H1 (cell line): ENCODE measurements around the gene IGF2R. TPM values are rescaled to one million over a fixed set of nuclear protein-coding genes. Genes with fewer than 3 reads are reported as not detected.

Source experiments
- CTCF ChIA-PET: fragments of 300-600 bp; sonication (Branson Sonifier 250); formaldehyde crosslinking; loops from one replicate; lab custom pipeline; 2021; ENCODE audit not compliant: partially characterized antibody; lab: Charles Lee
- POLR2A ChIA-PET: fragments of 300-600 bp; sonication (Branson Sonifier 250); formaldehyde crosslinking; loops from one replicate; lab custom pipeline; 2021; ENCODE audit warnings: inconsistent platforms; ENCODE audit not compliant: partially characterized antibody; lab: Charles Lee
- DNase-seq, 2 experiments: peaks; one replicate each; pipeline versions ENCODE4 v3.0.0 to v3.0.0-alpha.2; 2010 to 2022; ENCODE audit warnings: low spot score in 2 of 2, low read depth in 1 of 2, mixed read lengths in 1 of 2
- FAIRE-seq: peaks from 2 replicates; lab custom pipeline; 2011; peaks lifted over from hg19 to GRCh38; lab: Jason Lieb, UNC
- H2AFZ ChIP-seq: 2 replicates; pipeline ENCODE4 v1.8.1; 2012; ENCODE audit warnings: low read length, inconsistent platforms
- H2AK5ac ChIP-seq: 2 replicates; pipeline ENCODE4 v1.6.1; 2013; ENCODE audit warnings: low read depth, low read length
- H2BK120ac ChIP-seq: replicated peaks from 2 replicates; pipeline ENCODE3; 2013; ENCODE audit warnings: low read depth, low read length, inconsistent platforms
- H2BK12ac ChIP-seq: 2 replicates; pipeline ENCODE4 v1.6.1; 2013; ENCODE audit warnings: low read depth, low read length
- H2BK15ac ChIP-seq: 2 replicates; pipeline ENCODE4 v1.6.1; 2013; ENCODE audit warnings: low read length
- H2BK20ac ChIP-seq: 2 replicates; pipeline ENCODE4 v1.6.1; 2013; ENCODE audit warnings: low read length
- H2BK5ac ChIP-seq: 2 replicates; pipeline ENCODE4 v1.6.1; 2013; ENCODE audit warnings: low read depth, low read length
- H3K14ac ChIP-seq: 2 replicates; pipeline ENCODE4 v1.6.1; 2013; ENCODE audit warnings: inconsistent platforms; ENCODE audit not compliant: insufficient read length
- H3K18ac ChIP-seq: 2 replicates; pipeline ENCODE4 v1.6.1; 2013; ENCODE audit warnings: low read length; ENCODE audit errors: extremely low read depth
- H3K23ac ChIP-seq: 2 replicates; pipeline ENCODE4 v1.6.1; 2013; ENCODE audit warnings: inconsistent platforms; ENCODE audit not compliant: insufficient read length
- H3K23me2 ChIP-seq: 2 replicates; pipeline ENCODE4 v1.6.1; 2013; ENCODE audit warnings: low read depth, low read length
- H3K27ac ChIP-seq: 2 replicates; pipeline ENCODE4 v1.6.1; 2011; ENCODE audit warnings: low read depth, low read length, inconsistent platforms
- H3K27me3 ChIP-seq, 4 experiments: replicated peaks in 1 of 4; 1 replicate in 1 of 4; 2 replicates in 3 of 4; pipeline versions ENCODE4 v1.6.1 to v1.8.1; 2011 to 2013; ENCODE audit warnings: low read length in 3 of 4, mild to moderate bottlenecking in 3 of 4, inconsistent platforms in 2 of 4, mixed read lengths in 2 of 4, moderate library complexity in 1 of 4; ENCODE audit not compliant: control insufficient read depth in 3 of 4, insufficient read depth in 3 of 4; ENCODE audit errors: extremely low read depth in 1 of 4
- H3K36me3 ChIP-seq, 4 experiments: 2 replicates each; pipeline versions ENCODE4 v1.6.1 to v1.8.1; 2011 to 2013; ENCODE audit warnings: mild to moderate bottlenecking in 4 of 4, low read length in 3 of 4, moderate library complexity in 2 of 4, control low read depth in 1 of 4, inconsistent platforms in 1 of 4; ENCODE audit not compliant: insufficient read depth in 4 of 4, control insufficient read depth in 2 of 4
- H3K4ac ChIP-seq: replicated peaks from 2 replicates; pipeline ENCODE3; 2013; ENCODE audit warnings: low read length, low read depth, mixed read lengths, inconsistent platforms; ENCODE audit not compliant: insufficient read length
- H3K4me1 ChIP-seq, 4 experiments: replicated peaks in 1 of 4; 1 replicate in 1 of 4; 2 replicates in 3 of 4; pipeline versions ENCODE4 v1.6.1 to v1.8.1; 2011 to 2013; ENCODE audit warnings: low read length in 3 of 4, inconsistent platforms in 2 of 4, mixed read lengths in 1 of 4; ENCODE audit not compliant: insufficient read depth in 4 of 4, control insufficient read depth in 3 of 4
- H3K4me2 ChIP-seq, 2 experiments: 2 replicates each; pipeline versions ENCODE4 v1.6.1 to v1.8.1; 2011 to 2013; ENCODE audit warnings: low read depth in 2 of 2, low read length in 2 of 2, control low read depth in 1 of 2, inconsistent platforms in 1 of 2, mild to moderate bottlenecking in 1 of 2; ENCODE audit not compliant: insufficient read depth in 1 of 2
- H3K4me3 ChIP-seq, 4 experiments: fragments of 200-600, 300-600 bp in 1 of 4; sonication (generic), shearing (Covaris generic), sonication (Bioruptor Twin) in 1 of 4; 2 replicates each; pipeline versions ENCODE4 v1.5.1 to v1.8.1; 2011 to 2016; ENCODE audit warnings: low read length in 4 of 4, low read depth in 3 of 4, control low read depth in 2 of 4, inconsistent platforms in 2 of 4, mild to moderate bottlenecking in 2 of 4, mixed read lengths in 1 of 4, moderate library complexity in 1 of 4; ENCODE audit not compliant: insufficient read depth in 2 of 4; ENCODE audit errors: extremely low read depth in 1 of 4
- H3K56ac ChIP-seq: replicated peaks from 2 replicates; pipeline ENCODE3; 2013; ENCODE audit warnings: low read depth, mild to moderate bottlenecking, mixed read lengths, low read length, inconsistent platforms; ENCODE audit not compliant: insufficient read length
- H3K79me1 ChIP-seq: 2 replicates; pipeline ENCODE4 v1.6.1; 2013; ENCODE audit warnings: low read depth, low read length, control low read depth
- H3K79me2 ChIP-seq, 2 experiments: 2 replicates each; pipeline versions ENCODE4 v1.6.1 to v1.8.1; 2012 to 2013; ENCODE audit warnings: low read length in 2 of 2, mild to moderate bottlenecking in 2 of 2, inconsistent platforms in 1 of 2; ENCODE audit not compliant: insufficient read depth in 2 of 2, control insufficient read depth in 1 of 2
- H3K9ac ChIP-seq, 4 experiments: replicated peaks in 1 of 4; 1 replicate in 1 of 4; 2 replicates in 3 of 4; pipeline versions ENCODE4 v1.6.1 to v1.8.1; 2011 to 2013; ENCODE audit warnings: low read depth in 3 of 4, low read length in 3 of 4, control low read depth in 2 of 4, mild to moderate bottlenecking in 2 of 4, moderate library complexity in 2 of 4, inconsistent platforms in 1 of 4; ENCODE audit errors: extremely low read depth in 1 of 4
- H3K9me3 ChIP-seq, 2 experiments: 2 replicates each; pipeline versions ENCODE4 v1.6.1 to v1.8.1; 2012 to 2013; ENCODE audit warnings: mild to moderate bottlenecking in 2 of 2, moderate library complexity in 2 of 2, control low read depth in 1 of 2, inconsistent platforms in 1 of 2, low read depth in 1 of 2, low read length in 1 of 2, mixed read lengths in 1 of 2; ENCODE audit not compliant: insufficient read depth in 2 of 2
- H4K20me1 ChIP-seq, 2 experiments: replicated peaks in 1 of 2; 2 replicates each; pipeline versions ENCODE3 to v1.8.1; 2011 to 2013; ENCODE audit warnings: inconsistent platforms in 2 of 2, low read length in 2 of 2, mild to moderate bottlenecking in 1 of 2; ENCODE audit not compliant: insufficient read depth in 2 of 2, control insufficient read depth in 1 of 2
- H4K5ac ChIP-seq: 2 replicates; pipeline ENCODE4 v1.6.1; 2013; ENCODE audit warnings: low read length, low read depth, mixed read lengths, inconsistent platforms; ENCODE audit not compliant: insufficient read length
- H4K8ac ChIP-seq: 2 replicates; pipeline ENCODE4 v1.8.0; 2013; ENCODE audit warnings: mild to moderate bottlenecking, moderate library complexity, low read length, inconsistent platforms; ENCODE audit not compliant: insufficient read depth; ENCODE audit errors: extremely low read depth
- H4K91ac ChIP-seq: replicated peaks from 2 replicates; pipeline ENCODE3; 2013; ENCODE audit warnings: low read length, mixed read lengths, inconsistent platforms; ENCODE audit not compliant: insufficient read length
- ASH2L ChIP-seq: fragments of 200-600, 300-600 bp; sonication (generic); IDR thresholded peaks from one replicate; pipeline ENCODE4 v1.7.1; 2017; ENCODE audit warnings: low read length
- ATF2 ChIP-seq: IDR thresholded peaks from 2 replicates; pipeline ENCODE4 v1.6.1; 2012; ENCODE audit warnings: low read length, inconsistent platforms
- CBX5 ChIP-seq: fragments of 300-800, 300-1000 bp; sonication (generic); IDR thresholded peaks from 2 replicates; pipeline ENCODE4 v1.7.1; 2016; ENCODE audit warnings: antibody characterized with exemption, low read length, low read depth
- HDAC6 ChIP-seq: IDR thresholded peaks from one replicate; pipeline ENCODE4 v1.7.1; 2012; ENCODE audit warnings: low read depth, mild to moderate bottlenecking, inconsistent platforms, low read length, moderate library complexity
- PHF8 ChIP-seq: fragments of 200-600 bp; sonication (generic); conservative IDR thresholded peaks from 2 replicates; pipeline ENCODE4 v1.7.1; 2012; ENCODE audit warnings: low read depth, mild to moderate bottlenecking, inconsistent platforms, low read length, moderate library complexity
- POLR2A ChIP-seq, 2 experiments: IDR thresholded peaks; 1 replicate in 1 of 2; 2 replicates in 1 of 2; pipeline ENCODE4 v1.6.1; 2011; ENCODE audit warnings: low read depth in 2 of 2, low read length in 2 of 2, mild to moderate bottlenecking in 2 of 2; ENCODE audit errors: control extremely low read depth in 1 of 2
- SAP30 ChIP-seq: fragments of 300-600 bp; sonication (generic); IDR thresholded peaks from 2 replicates; pipeline ENCODE4 v1.7.1; 2012; ENCODE audit warnings: low read length, moderate library complexity, mild to moderate bottlenecking, inconsistent platforms; ENCODE audit not compliant: insufficient read depth, insufficient replicate concordance
- SP1 ChIP-seq: IDR thresholded peaks from 2 replicates; pipeline ENCODE4 v1.6.1; 2011; ENCODE audit warnings: low read depth, low read length
- TEAD4 ChIP-seq: IDR thresholded peaks from 2 replicates; pipeline ENCODE4 v1.6.1; 2012; ENCODE audit warnings: low read depth, low read length, inconsistent platforms, mixed read lengths
- USF2 ChIP-seq: IDR thresholded peaks from 2 replicates; pipeline ENCODE4 v1.6.1; 2011; ENCODE audit warnings: low read length, improper control_type of control experiment
- YY1 ChIP-seq: IDR thresholded peaks from 2 replicates; pipeline ENCODE4 v1.6.1; 2011; ENCODE audit warnings: low read depth, mild to moderate bottlenecking, low read length
- WGBS, 2 experiments: shearing (Covaris generic) in 1 of 2; methylation state at CpG; one replicate each; pipeline versions ENCODE4 v1.1.6 to v1.1.7; 2013 to 2015; ENCODE audit warnings: low lambda C conversion rate in 2 of 2, mixed read lengths in 2 of 2, inconsistent platforms in 1 of 2, low coverage in 1 of 2, missing lambda C conversion rate in 1 of 2; ENCODE audit not compliant: insufficient replicate concordance in 2 of 2, insufficient coverage in 1 of 2, insufficient read length in 1 of 2; ENCODE audit errors: extremely low coverage in 1 of 2, missing lambda C conversion rate in 1 of 2; 5-methylcytosine and 5-hydroxymethylcytosine counted together
- polyA plus RNA-seq, 7 experiments: library from polyadenylated mRNA; depleted of rRNA in 3 of 7; stranded (reverse) in 5 of 7; unstranded in 2 of 7; fragments of >200 nt in 5 of 7; fragments of 200-250 nt in 2 of 7; gene quantifications; 1 replicate in 5 of 7; 2 replicates in 1 of 7; 4 replicates in 1 of 7; pipeline versions ENCODE4 v1.2.1 to v1.2.3, GENCODE V29; 2011 to 2013; ENCODE audit warnings: missing spikeins in 2 of 7, mixed read lengths in 2 of 7
- total RNA-seq: library from RNA; stranded (reverse); fragmentation: NEBNext Ultra II Directional; extraction: Animal tissue kit (Norgen Biotek cat#: 25700); gene quantifications from 2 replicates; pipeline ENCODE4 v1.2.1, GENCODE V29; 2021

IGF2R gene
- total and polyA plus RNA-seq, 2 of the 8 experiments (the other 6 are each of a cell fraction or from before 2014, with no cell fraction given): 20.6 to 74.1 TPM

GRCh38 chr6:160081398-160081797 is 112.5 kb downstream of the IGF2R start:
- WGBS, 2 experiments: 91% methylated on average over 11 of the region's 11 CpGs; no CpG with 5 or more reads in 1 of the 2 experiments
- no peak overlapping the region for H2BK12ac ChIP-seq
- no peak overlapping the region for H3K56ac ChIP-seq
- H3K9me3 ChIP-seq: peaks cover 0 to 12% of the 10 kb centered on the region in 2 experiments; a peak in 2 of 4 replicates
- H2AFZ ChIP-seq: no peak overlapping the region
- H3K23me2 ChIP-seq: 0 out of 2 replicates have a peak, but pooled peaks cover 2% of the 10 kb centered on the region
- no peak overlapping the region for H2AK5ac ChIP-seq
- H3K36me3 ChIP-seq: peaks cover 23 to 82% (median 55%) of the 10 kb centered on the region in 4 experiments
- H3K4ac ChIP-seq: no peak overlapping the region
- H3K14ac ChIP-seq: no peak overlapping the region
- no peak overlapping the region for H3K4me2 ChIP-seq
- H2BK5ac ChIP-seq: no peak overlapping the region
- H4K20me1 ChIP-seq: peaks cover 0 to 7% of the 10 kb centered on the region in 2 experiments
- no peak overlapping the region for H2BK120ac ChIP-seq
- no peak overlapping the region for H4K91ac ChIP-seq
- no peaks in the 10 kb centered on the region for H3K79me2 ChIP-seq
- no peak overlapping the region for H3K4me3 ChIP-seq
- H3K23ac ChIP-seq: no peak overlapping the region
- FAIRE-seq: no peak
- no peaks in the 10 kb centered on the region; the same call in 1 of the 2 replicates for H3K79me1 ChIP-seq
- DNase-seq: peak in 1 of 2 experiments; percentile 49
- H4K5ac ChIP-seq: no peak overlapping the region
- H3K18ac ChIP-seq: no peak overlapping the region
- no peaks in the 10 kb centered on the region for H3K4me1 ChIP-seq
- no peak overlapping the region for H4K8ac ChIP-seq
- ChIA-PET CTCF (interaction anchor here (0.7 to 1.9 kb wide), 3 partner anchors 9 to 374 kb away, joined by 3 to 8 read pairs (median 6); no protein-coding TSS in a partner anchor), POLR2A (no interaction called here)
- no peak overlapping the region for H2BK15ac ChIP-seq
- no peaks in the 10 kb centered on the region for H3K27me3 ChIP-seq
- H3K27ac ChIP-seq: no peak overlapping the region
- H3K9ac ChIP-seq: no peak overlapping the region
- H2BK20ac ChIP-seq: no peak overlapping the region
- TF ChIP-seq ASH2L: no peak
- TF ChIP-seq PHF8: no peak
- no peak for TF ChIP-seq HDAC6
- TF ChIP-seq CBX5: no peak
- no peak for TF ChIP-seq USF2
- TF ChIP-seq SP1: 0 out of 2 replicates have a peak, but pooled peaks have one; percentile 22
- TF ChIP-seq SAP30: no peak
- peak; percentile 21; the same call in 1 of the 2 replicates for TF ChIP-seq TEAD4
- TF ChIP-seq POLR2A (IDR thresholded peaks at IDR 0.05; ENCODE audit: control extremely low read depth in 1 of 2, low read depth in 2 of 2, low read length in 2 of 2): no peak
- TF ChIP-seq ATF2: no peak
- TF ChIP-seq YY1: no peak
